SK-N-SH (cell line): ENCODE measurements around the gene FAM53A. TPM values are rescaled to one million over a fixed set of nuclear protein-coding genes. Genes with fewer than 3 reads are reported as not detected.
"Not testable (repeated sequence)": the region's sequence is repeated elsewhere in the genome, so short reads cannot be mapped to it uniquely, and the experiment has no call there.

Experiments used
- CTCF ChIA-PET: fragments of 300-600, 350-600 bp; formaldehyde crosslinking; extraction: SDS; loops from one replicate; lab custom pipeline; 2021; lab: Yijun Ruan, JAX
- POLR2A ChIA-PET: fragments of 350-600 bp; sonication (Branson Sonifier 250); formaldehyde crosslinking; extraction: SDS; loops from one replicate; lab custom pipeline; 2020; ENCODE audit warnings: antibody characterized with exemption, inconsistent platforms; lab: Yijun Ruan, JAX
- DNase-seq: peaks from one replicate; pipeline ENCODE4 v3.0.0; 2012
- H2AFZ ChIP-seq: fragments of 200-600 bp; sonication (generic); 2 replicates; pipeline ENCODE4 v1.8.1; 2016; ENCODE audit warnings: antibody characterized with exemption, mild to moderate bottlenecking, low read depth
- H3F3A ChIP-seq: fragments of 200-600 bp; sonication (generic); replicated peaks from 2 replicates; pipeline ENCODE3; 2016; ENCODE audit warnings: antibody characterized with exemption, mild to moderate bottlenecking; ENCODE audit not compliant: insufficient read depth
- H3K27ac ChIP-seq, 2 experiments: fragments of 200-500 bp in 1 of 2; fragments of 200-600 bp in 1 of 2; sonication (Bioruptor generic) in 1 of 2; sonication (generic), shearing (Covaris generic) in 1 of 2; 2 replicates each; pipeline versions ENCODE4 v1.5.1 to v1.6.1; 2014 to 2016; ENCODE audit warnings: low read depth in 2 of 2, inconsistent platforms in 1 of 2, low read length in 1 of 2, mild to moderate bottlenecking in 1 of 2, mixed read lengths in 1 of 2
- H3K27me3 ChIP-seq: fragments of 200-600 bp; sonication (generic), shearing (Covaris generic); 2 replicates; pipeline ENCODE4 v1.6.1; 2016; ENCODE audit warnings: mixed run types; ENCODE audit not compliant: insufficient read depth
- H3K36me3 ChIP-seq, 2 experiments: fragments of 200-500 bp in 1 of 2; fragments of 200-600 bp in 1 of 2; sonication (Bioruptor generic) in 1 of 2; sonication (generic) in 1 of 2; replicated peaks in 1 of 2; 2 replicates each; pipeline versions ENCODE3 to v1.5.1; 2014 to 2016; ENCODE audit warnings: low read length in 1 of 2, mild to moderate bottlenecking in 1 of 2; ENCODE audit not compliant: insufficient read depth in 2 of 2, control insufficient read depth in 1 of 2
- H3K4me1 ChIP-seq, 2 experiments: fragments of 200-500 bp in 1 of 2; fragments of 200-600 bp in 1 of 2; sonication (Bioruptor generic) in 1 of 2; sonication (generic), shearing (Covaris generic) in 1 of 2; 2 replicates each; pipeline versions ENCODE4 v1.5.1 to v1.6.1; 2014 to 2016; ENCODE audit warnings: low read depth in 1 of 2, low read length in 1 of 2, mixed run types in 1 of 2; ENCODE audit not compliant: insufficient read depth in 2 of 2, control insufficient read depth in 1 of 2
- H3K4me2 ChIP-seq: fragments of 200-600 bp; sonication (generic), shearing (Covaris generic); 2 replicates; pipeline ENCODE4 v1.6.1; 2017; ENCODE audit warnings: mixed run types
- H3K4me3 ChIP-seq, 2 experiments: fragments of 200-500 bp in 1 of 2; fragments of 200-600 bp in 1 of 2; sonication (Bioruptor generic) in 1 of 2; sonication (generic), shearing (Covaris generic) in 1 of 2; 2 replicates each; pipeline versions ENCODE4 v1.5.1 to v1.8.1; 2014 to 2016; ENCODE audit warnings: low read depth in 2 of 2, inconsistent platforms in 1 of 2, low read length in 1 of 2, mild to moderate bottlenecking in 1 of 2, mixed read lengths in 1 of 2, moderate library complexity in 1 of 2
- H3K79me2 ChIP-seq: fragments of 200-600 bp; sonication (generic); 2 replicates; pipeline ENCODE4 v1.8.1; 2017; ENCODE audit warnings: mild to moderate bottlenecking; ENCODE audit not compliant: insufficient read depth
- H3K9ac ChIP-seq: fragments of 200-600 bp; sonication (generic); 2 replicates; pipeline ENCODE4 v1.6.1; 2017; ENCODE audit warnings: mixed run types
- H3K9me2 ChIP-seq: fragments of 200-600 bp; sonication (generic); 2 replicates; pipeline ENCODE4 v1.6.1; 2017; ENCODE audit warnings: mixed run types
- H3K9me3 ChIP-seq: fragments of 200-600 bp; sonication (generic); 2 replicates; pipeline ENCODE4 v1.6.1; 2017; ENCODE audit warnings: mixed run types, mild to moderate bottlenecking, moderate library complexity
- H4K20me1 ChIP-seq: fragments of 200-600 bp; sonication (generic); 2 replicates; pipeline ENCODE4 v1.6.1; 2017; ENCODE audit warnings: mild to moderate bottlenecking, mixed run types; ENCODE audit not compliant: insufficient read depth
- ELF1 ChIP-seq: IDR thresholded peaks from 2 replicates; pipeline ENCODE4 v1.4.0; 2012
- EP300 ChIP-seq, 2 experiments: IDR thresholded peaks; 2 replicates each; pipeline versions ENCODE4 v1.4.0 to v1.6.1; 2012; ENCODE audit warnings: borderline replicate concordance in 1 of 2, low read depth in 1 of 2, low read length in 1 of 2
- FOXM1 ChIP-seq: IDR thresholded peaks from 2 replicates; pipeline ENCODE4 v1.4.0; 2012; ENCODE audit warnings: low read depth, mild to moderate bottlenecking
- GATA2 ChIP-seq: sonication (generic); formaldehyde crosslinking; IDR thresholded peaks from 2 replicates; pipeline ENCODE4 v1.5.0; 2020; ENCODE audit warnings: mild to moderate bottlenecking, missing genetic modification reagents
- MEF2A ChIP-seq: IDR thresholded peaks from 2 replicates; pipeline ENCODE4 v1.4.0; 2012; ENCODE audit warnings: low read depth, borderline replicate concordance
- MXI1 ChIP-seq: IDR thresholded peaks from 2 replicates; pipeline ENCODE4 v1.6.1; 2012; ENCODE audit warnings: mild to moderate bottlenecking, low read depth, low read length, improper control_type of control experiment
- NRF1 ChIP-seq: IDR thresholded peaks from 2 replicates; pipeline ENCODE4 v1.6.1; 2012; ENCODE audit warnings: low read depth, mild to moderate bottlenecking, low read length
- PBX3 ChIP-seq: IDR thresholded peaks from 2 replicates; pipeline ENCODE4; 2012
- RAD21 ChIP-seq: IDR thresholded peaks from 2 replicates; pipeline ENCODE4 v1.6.1; 2012; ENCODE audit warnings: mild to moderate bottlenecking, low read length
- REST ChIP-seq: IDR thresholded peaks from 2 replicates; pipeline ENCODE4 v1.6.1; 2012; ENCODE audit warnings: mild to moderate bottlenecking, low read depth, low read length, moderate library complexity
- RXRA ChIP-seq: IDR thresholded peaks from 2 replicates; pipeline ENCODE4 v1.4.0; 2012; ENCODE audit warnings: low read depth, mild to moderate bottlenecking, borderline replicate concordance
- SIN3A ChIP-seq: IDR thresholded peaks from 2 replicates; pipeline ENCODE4 v1.6.1; 2012; ENCODE audit warnings: low read depth, mild to moderate bottlenecking, low read length, moderate library complexity, borderline replicate concordance
- TAF1 ChIP-seq: IDR thresholded peaks from 2 replicates; pipeline ENCODE4 v1.6.1; 2012; ENCODE audit warnings: low read depth, mild to moderate bottlenecking, low read length, moderate library complexity, borderline replicate concordance
- WGBS: methylation state at CpG from one replicate; pipeline ENCODE4 v1.1.6; 2017; ENCODE audit warnings: low lambda C conversion rate; 5-methylcytosine and 5-hydroxymethylcytosine counted together
- polyA plus RNA-seq, 3 experiments: library from polyadenylated mRNA; depleted of rRNA; stranded (reverse); fragments of >200 nt; gene quantifications; 2 replicates each; pipeline ENCODE4 v1.2.3, GENCODE V29; 2012

Gene FAM53A
- polyA plus RNA-seq, 1 of the 3 experiments (the other 2 are of a cell fraction): 7.6 TPM

- CTCF ChIA-PET: interaction anchor here (0.7 kb wide), 1 partner anchor 21 kb away, joined by 4 read pairs; no protein-coding TSS in a partner anchor
- DNase-seq: no peak
- WGBS: 80% methylated on average over 16 of the region's 24 CpGs
These were observed 75.8 kb downstream of the FAM53A start for GRCh38 chr4:1608196-1608820.

GRCh38 chr4:1607436-1608195 is 76.5 kb downstream of the FAM53A start:
- H3K27me3 ChIP-seq, H3K4me1 ChIP-seq, CTCF ChIA-PET, H3F3A ChIP-seq, H3K36me3 ChIP-seq, H3K4me2 ChIP-seq, POLR2A ChIA-PET, H3K9ac ChIP-seq, H3K9me3 ChIP-seq, H3K27ac ChIP-seq, H3K79me2 ChIP-seq, H3K4me3 ChIP-seq, H2AFZ ChIP-seq, H4K20me1 ChIP-seq, DNase-seq, H3K9me2 ChIP-seq: not testable (repeated sequence)
- 85% methylated on average over 23 of the region's 23 CpGs for WGBS

More at GRCh38 chr4:1608196-1608820, 75.8 kb downstream of the FAM53A start:
- TF ChIP-seq MXI1 (no peak), PBX3 (no peak), NRF1 (no peak), FOXM1 (no peak), SIN3A (no peak), RXRA (no peak), EP300 (IDR thresholded peaks at IDR 0.05; ENCODE audit: borderline replicate concordance in 1 of 2, low read depth in 1 of 2, low read length in 1 of 2) (no peak), ELF1 (no peak), RAD21 (no peak), TAF1 (no peak), REST (no peak), MEF2A (no peak), GATA2 (CRISPR knock-in tag) (no peak)
- TF ChIP-seq, all 33 proteins: peak for 0
- Histone ChIP-seq H3K27me3 (no peaks in the 10 kb centered on the region), H3K4me1 (no peaks in the 10 kb centered on the region; a peak in 1 of 4 replicates), H3K79me2 (no peaks in the 10 kb centered on the region), H3K36me3 (no peaks in the 10 kb centered on the region), H3K9me2 (no peaks in the 10 kb centered on the region), H3K4me2 (no peak overlapping the region), H4K20me1 (no peaks in the 10 kb centered on the region), H2AFZ (no peak overlapping the region), H3K9ac (no peak overlapping the region), H3K27ac (no peak overlapping the region), H3K9me3 (no peaks in the 10 kb centered on the region), H3K4me3 (no peak overlapping the region), H3F3A (no peaks in the 10 kb centered on the region)
- POLR2A ChIA-PET: no interaction called here
